HL-60/S4 (cell line): ENCODE data around the gene ENTPD1.
"Not testable (repeated sequence)": the region's sequence is repeated elsewhere in the genome, so short reads cannot be mapped to it uniquely, and the experiment has no call there.

Experiments
- in situ Hi-C: fragments of 300-500 bp; cut with MboI; formaldehyde crosslinking; loops from 2 replicates; pipeline ENCODE4 v1.14.3; 2022; ENCODE audit warnings: low sequenced_read_pairs

Gene ENTPD1

DNA sequence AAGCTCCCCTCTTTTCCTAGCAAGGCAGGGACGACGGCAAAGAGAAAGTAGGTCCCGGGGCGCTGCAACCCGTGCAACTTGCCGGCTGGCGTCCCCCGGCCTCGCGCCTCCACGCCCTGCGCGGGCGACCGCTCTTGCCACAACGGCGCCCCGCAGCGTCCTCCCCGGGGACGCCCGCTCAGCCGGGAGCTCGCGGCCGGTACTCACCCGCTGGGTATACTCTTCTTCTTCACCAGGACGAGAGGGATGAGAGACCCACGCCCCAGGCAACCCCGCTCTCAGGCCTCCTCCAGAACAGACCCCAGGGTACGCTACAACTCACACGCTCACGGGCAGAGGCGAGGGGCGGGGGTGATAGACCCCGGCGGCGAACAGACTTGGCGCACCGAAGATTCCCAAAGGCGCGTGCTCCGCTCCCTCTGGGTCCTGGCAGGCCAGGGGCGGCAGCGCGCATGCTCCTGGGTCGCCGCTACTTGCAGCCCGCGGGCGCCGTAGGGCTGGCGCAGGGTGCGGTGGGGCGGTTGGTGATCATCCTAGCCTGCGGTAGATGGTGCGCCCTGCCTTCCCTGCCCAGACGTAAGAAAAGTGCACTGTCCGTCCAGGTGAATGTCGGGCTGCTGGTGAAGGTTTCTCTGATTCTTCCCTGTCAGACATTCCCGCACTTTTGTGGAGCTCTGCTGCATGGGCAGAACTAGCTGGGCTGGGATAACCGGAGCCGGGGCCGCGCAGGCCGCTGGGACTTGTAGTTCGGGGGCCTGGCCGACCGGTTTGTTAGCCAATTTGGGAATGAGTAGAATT is 151.7 kb downstream of the ENTPD1 start, which contains the start of gene CC2D2B:
CC2D2B (plus strand) TSS at position 520 of the 798 bp plus-strand sequence. CDS start 3,349 bp downstream, outside the sequence.
- in situ Hi-C loops = no loop called here

DNA sequence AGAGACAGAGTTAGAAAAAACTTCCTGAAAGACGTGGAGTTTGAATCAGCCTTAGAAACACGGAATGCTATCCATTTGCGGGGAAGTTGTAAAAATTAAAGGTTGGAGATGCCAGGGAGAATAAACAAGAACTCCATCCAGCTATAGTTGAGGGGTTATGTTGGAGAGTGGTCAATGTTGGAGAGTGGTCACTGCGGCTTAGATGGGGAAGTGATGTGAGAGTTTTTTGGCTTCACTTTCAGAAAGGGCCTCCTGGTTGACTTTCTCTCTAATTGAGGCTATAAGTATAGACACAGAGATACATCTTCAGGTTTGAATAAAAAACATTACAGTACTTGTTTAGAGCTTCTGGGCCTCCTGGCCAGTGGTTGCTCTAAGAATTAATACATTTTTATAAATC is 152.5 kb downstream of the ENTPD1 start:
- in situ Hi-C loops = no loop called here

DNA sequence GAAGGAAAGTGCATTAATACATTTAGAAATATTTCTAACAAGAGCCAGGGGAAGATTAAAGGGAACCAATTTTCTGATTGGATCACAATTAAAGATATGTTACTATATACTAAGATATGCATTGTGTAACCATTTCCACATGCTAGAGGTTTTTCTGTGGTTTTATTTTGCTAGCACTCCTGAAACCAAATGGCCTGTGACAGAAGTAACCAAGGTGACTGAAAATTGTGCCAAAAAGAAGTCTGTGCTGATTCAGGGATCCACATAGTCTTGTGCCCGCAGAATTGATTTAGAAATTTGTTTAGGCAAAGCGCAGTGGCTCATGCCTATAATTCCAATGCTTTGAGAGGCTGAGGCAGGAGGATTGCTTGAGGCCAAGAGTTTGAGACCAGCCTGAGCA is 153.6 kb downstream of the ENTPD1 start:
- in situ Hi-C loops = no loop called here

DNA sequence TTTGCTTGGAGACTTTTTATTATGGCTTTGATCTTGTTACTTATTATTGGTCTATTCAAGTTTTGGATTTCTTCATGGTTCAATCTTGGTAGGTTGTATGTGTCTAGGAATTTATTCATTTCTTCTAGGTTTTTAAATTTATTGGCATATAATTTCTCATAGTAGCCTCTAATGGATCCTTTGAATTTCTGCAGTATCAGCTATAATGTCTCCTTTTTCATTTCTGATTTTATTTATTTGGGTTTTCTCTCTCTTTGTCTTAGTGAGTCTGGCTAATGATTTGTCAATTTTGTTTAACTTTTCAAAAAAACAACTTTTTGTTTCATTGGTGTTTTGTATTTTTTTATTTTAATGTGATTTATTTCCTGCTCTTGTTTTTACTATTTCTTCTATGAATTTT is 160.1 kb downstream of the ENTPD1 start:
- in situ Hi-C loops = not testable (repeated sequence)
